GM10847 (cell line): ENCODE data around the gene PPM1J.

Experiments
- POLR2A ChIP-seq: IDR thresholded peaks from 2 replicates; pipeline ENCODE4 v1.6.1; 2011; ENCODE audit not compliant: insufficient read length; ENCODE audit errors: extremely low read depth

Gene PPM1J

DNA sequence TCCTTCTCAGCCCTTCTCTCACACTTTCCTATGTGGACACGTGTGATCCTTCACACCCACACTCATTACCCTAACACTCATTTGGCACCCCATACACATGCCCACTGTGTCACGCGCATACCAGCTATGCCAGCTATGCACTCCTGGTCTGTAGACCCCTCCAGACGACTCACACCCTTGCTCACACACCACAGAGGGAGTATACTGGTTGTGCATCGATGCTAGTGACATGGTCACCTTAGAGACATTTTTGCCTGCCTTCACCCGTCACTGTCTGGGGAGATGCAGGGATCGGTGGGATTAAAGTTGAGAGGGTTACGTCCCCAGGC is 8.3 kb upstream of the PPM1J start:
- no peak for TF ChIP-seq POLR2A

DNA sequence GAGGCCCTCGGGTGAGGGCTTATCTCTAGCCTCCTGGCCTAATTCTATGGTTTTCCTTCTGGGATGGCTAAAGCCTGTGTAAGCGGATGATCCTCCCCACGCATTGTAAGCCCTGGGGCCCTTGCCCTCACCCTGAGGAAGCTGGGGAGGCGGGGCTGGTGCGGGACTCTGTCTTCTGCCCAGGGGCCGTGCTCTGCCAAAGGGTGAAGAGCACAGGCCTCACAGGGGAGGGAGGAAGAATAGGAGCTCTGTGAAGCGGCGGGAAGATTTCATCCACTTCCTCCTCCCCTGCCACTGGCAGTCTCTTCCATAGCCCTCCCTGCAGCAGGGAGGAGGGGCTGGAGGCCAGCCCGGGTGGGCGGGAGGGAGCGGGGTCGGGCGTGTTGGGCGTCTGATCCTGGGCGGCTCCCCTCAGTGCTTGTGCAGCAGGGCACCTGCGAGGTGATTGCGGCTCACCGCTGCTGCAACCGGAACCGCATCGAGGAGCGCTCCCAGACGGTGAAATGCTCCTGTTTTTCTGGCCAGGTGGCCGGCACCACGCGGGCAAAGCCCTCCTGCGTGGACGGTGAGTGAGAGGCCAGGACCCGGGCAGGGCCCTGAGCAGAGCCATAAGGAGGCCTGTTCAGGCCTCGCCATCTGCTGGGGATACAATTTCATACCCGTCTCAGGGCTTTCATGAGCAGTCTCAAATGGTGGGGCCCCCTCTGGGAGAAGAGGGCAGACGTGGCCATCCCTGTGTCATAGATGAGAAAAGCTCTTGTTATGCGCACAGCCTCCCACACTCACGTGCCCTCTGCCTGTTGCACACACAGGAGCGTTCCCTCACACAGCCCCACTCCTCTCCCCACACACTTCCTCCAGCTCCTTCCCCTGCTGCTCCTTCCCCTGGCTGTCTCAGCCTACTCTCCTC is 7.7 kb upstream of the PPM1J start:
- TF ChIP-seq POLR2A, result no peak

DNA sequence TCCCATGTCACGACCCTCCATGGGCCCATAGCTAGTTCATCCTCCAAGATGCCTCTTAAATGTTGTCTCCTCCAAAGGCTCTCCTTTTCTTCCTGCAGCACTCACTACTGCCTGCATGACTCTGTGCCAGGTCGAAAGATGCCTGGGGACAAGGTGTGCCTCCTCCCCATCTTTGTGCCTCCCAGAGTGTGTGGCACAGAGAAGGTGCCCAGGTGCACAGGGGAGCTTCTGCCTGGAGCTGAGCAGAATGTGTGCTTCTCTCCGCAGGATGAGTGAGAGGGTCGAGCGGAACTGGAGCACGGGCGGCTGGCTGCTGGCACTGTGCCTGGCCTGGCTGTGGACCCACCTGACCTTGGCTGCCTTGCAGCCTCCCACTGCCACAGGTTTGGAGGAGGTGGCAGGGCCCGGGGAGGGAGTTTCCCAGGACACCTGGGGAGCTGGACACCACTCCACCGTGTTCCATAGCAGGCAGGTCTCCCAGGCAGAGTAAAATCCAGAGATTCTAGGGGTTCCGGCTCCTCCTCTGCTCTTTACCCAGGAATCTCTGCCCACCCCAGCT is 6.9 kb upstream of the PPM1J start:
- no peak for TF ChIP-seq POLR2A

DNA sequence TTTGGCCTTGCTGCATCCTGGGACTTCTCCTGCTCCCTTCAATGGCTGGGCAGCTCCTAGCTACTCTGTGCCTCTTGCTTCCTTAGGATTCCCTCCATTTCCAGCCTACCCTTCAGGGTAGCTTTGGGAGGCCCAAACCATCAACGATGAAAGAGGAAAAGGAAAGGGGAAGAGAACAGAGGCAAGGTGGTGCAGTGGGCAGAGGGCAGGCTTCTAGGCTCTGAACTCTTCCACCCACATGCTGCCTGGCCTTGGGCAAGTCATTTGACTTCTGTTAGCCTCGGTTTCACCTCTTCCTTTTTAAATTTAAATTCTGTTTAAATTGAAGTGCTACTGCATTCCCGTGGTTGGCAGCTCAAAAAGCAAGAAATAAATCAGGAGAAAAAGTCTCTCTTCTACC is 5.7 kb upstream of the PPM1J start:
- no peak for TF ChIP-seq POLR2A

DNA sequence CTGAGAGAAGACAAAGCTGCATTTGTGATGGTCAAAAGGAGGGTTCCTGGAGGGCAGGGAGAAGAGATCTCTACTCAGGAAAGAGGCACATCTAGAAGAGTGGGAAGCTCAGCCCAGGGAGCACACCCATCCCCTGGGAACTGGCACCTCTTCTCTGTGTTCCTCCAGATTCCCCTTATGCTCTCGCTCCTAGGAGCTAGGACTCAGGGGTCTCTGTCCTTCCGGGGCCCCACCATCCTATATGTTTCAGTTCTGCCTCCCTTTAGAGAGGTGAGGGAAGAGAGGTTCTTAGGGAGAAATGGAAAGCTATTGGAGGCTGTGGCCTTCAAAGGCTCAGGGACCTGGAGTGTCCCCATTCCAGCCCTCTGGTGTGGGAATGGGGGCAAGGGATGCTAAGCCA is 4.6 kb upstream of the PPM1J start:
- no peak for TF ChIP-seq POLR2A

DNA sequence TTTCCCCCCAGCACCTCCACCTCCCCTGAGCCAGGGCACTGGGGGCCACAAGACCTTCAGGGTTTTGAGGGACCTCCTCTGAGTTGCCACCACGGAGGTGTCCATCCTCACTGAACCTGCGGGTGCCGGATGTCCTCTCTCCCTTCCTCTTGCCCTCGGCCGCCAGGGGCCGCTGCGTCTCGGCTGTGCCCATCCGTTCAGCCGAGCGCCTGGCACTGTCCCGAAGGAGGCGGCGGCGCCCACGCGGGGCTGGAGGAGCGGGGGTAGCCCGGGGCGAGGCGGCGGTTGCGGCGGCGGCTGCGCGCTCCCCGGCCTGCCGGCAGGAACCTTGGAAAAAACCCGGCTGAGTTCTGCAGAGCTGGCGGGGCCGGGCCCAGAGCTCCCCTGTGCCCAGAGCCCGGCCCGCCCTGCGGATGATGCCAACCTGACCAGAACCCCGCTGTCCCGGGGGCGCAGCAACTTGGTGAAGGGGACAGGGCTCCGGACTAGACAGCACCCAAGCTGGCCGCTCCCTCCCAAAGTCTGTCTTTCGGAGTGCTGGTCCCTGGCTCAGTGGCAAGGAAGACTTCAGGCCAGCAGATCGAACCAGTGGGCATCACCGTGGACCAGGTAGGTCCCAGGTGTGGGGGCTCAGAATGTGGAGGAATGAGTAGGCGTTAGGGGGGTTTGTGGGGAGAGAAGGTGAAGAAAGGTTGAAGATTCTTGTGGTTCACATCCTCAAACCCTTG is 3.7 kb upstream of the PPM1J start:
- no peak for TF ChIP-seq POLR2A

DNA sequence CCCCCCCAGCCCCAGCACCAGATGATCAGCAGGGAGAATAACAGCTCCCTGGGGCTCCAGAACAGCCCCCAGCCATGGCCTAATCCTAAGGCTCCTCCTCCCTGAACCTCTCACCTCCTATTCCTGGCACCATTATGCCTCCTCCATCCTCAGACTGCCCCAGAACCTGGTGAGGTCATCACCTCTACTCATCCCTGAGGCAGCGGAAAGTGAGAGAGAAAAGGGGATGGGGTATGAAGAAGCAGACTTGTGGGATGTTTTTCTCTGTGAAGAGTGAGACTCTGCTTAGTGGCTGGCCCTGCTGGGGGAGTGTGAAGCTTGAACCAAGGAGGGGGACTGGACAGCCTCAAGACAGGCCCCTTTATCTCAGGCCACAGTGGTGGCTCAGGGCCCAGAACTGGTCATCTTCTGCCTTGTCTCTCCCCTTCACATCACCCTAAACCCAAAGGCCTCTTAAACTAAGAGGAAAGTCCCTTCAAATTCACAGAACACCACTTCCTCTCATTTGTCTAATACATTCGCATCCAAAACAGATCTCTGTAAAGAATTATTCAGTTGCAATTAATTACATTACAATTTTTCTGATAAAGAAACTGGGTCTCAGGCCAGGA is 2.2 kb upstream of the PPM1J start:
- TF ChIP-seq POLR2A, result no peak

DNA sequence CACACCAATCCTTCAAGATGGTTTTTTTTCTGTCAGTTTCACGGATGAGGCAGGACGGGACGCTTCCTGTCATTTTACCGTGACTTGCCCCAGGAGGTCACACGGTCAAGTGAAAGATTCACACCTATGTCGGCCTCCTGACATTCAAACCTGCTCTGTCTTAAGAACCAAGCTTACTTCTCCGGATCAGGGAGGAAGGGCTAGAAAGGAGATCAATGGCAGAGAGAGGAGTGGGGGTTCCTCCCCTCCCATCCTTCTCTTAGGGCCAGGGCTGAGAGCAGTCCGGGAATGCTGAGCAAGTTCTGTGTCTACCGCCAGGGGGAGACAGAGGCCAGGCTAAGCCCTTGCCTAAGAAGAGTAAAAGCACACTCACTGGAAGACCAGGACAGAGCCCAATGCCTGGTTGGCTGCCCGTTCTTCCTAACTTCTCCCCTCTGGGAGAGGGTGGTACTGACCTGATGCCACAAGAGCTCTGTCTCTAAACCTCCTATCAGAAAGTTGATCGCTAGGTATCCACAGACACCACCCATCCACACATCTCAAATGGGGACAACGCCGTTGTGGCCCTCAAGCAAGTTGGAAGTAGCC is 1.1 kb upstream of the PPM1J start:
- no peak for TF ChIP-seq POLR2A

DNA sequence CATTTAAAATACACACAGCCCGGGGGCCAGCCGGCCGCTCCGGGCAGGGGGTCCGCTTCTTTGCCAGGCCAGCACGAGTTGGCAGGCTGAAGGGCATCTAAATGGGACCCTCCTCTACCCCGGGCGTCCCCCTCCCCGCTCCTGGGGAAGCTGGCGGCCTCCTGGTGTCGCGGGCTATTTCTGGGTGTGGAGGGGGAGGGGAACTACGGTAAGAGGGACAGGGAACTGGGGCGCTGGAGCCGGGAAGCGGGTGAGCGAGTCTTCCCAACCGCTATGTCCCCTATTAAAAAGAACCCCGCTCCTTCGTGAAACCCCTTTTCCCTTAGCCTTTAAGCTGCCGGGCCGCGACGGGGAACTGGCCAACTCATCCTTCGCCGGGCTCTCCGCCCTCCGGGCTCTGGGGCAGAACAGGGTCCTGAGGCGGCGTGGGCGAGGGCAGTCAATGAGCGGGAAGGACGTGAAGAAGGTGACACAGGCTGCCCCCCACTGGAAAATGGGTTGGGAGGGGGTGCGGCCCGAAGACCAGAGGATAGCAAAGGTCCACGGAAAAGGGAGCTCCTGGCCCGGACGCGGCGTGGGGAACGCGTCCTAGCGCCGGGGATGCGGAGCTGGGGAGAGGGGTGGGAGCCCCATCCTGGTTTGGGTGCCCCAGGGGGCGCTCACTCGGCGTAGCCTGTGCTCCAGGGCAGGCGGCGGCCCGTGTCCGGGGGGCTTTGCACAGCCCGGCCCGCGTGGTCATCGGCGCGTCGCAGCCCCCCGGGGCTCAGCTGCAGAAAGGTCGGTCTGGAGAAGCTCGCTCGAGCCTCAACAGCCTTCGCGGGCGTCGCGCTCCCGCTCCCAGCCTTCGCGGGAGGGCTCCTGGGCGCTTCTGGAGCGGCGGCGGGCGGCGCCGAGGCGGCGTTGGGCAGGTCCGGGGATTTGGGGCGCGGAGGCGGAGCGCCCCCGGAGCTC is 544 bp downstream of the PPM1J start:
- no peak for TF ChIP-seq POLR2A

DNA sequence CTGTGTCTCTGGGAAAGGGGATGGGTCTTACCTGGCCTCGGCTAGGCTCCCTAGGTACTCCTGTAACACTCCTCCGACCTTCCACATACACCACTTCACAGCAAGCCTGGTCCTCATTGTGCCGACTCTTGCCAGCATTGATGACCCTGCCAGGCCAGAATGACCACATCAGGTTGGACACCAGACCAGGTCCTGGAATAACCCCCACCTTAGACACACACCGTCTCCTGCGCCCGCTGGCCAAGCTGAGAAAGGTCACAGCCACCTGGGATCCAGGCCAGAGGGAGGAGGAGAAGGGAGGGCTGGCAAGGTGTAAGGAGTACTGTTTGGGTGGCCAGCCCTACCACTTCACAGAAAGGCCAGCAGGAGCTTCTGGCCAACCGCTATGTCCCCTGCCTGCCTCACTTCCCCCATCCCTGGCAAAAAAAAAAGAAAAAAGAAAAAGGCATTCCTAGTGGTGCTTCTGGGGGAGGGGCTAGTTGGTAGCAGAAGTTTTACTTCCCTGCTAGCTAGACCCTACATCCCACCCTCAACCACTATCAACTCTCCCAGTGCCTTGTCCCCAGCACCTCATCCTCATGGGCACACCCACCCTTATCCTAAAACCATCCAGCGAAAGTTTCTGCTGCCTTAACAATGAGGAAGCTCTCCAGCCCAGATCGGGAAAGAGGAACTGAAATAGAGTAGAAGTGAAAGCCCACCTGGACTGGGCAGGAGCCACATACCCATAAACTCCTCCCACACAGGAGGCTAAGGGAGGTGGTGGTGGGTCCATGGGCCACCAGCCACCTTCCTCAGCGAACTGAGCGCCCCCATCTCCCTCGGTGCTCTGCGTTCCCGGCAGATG is 1.4 kb downstream of the PPM1J start:
- no peak for TF ChIP-seq POLR2A

DNA sequence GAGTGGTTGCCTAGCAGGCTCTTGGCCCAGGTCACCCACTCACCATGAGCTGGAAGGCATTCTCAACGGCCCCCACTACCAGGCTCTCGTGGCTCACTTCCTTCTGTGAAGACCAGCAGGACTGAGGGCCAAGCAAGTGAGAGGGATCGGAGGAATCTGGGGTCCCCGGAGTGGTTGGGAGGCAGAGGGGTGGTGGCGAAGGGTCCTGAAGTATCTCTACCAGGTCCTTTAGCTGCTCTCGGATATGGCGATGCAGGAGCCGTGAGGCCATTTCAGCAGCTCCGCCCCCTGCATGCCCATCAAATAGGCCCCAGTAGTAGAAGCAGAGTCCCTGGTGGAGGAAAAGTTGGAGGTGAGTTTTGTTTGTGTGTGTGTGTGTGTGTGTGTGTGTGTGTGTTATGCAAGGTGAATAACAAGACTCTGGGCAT is 2.4 kb downstream of the PPM1J start:
- TF ChIP-seq POLR2A, result no peak

DNA sequence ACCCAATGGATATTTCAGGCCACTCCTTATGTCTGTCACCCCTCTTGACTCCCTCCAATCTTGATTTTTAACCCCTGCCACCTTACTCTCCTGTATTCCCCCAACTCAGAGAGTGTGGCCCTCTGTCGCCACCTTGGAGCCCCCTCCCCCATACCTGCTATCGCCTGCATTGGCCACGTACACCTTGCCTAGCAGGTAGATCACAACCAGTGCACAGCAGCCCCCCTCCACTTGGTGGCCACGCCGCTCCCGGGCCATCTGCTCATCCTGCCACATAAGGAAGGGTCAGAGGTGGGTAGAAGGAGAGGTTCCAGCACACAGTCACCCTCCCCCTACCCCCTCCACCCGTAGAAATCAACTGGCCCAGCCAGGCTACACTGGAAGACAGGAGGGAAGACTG is 2.9 kb downstream of the PPM1J start:
- no peak for TF ChIP-seq POLR2A

DNA sequence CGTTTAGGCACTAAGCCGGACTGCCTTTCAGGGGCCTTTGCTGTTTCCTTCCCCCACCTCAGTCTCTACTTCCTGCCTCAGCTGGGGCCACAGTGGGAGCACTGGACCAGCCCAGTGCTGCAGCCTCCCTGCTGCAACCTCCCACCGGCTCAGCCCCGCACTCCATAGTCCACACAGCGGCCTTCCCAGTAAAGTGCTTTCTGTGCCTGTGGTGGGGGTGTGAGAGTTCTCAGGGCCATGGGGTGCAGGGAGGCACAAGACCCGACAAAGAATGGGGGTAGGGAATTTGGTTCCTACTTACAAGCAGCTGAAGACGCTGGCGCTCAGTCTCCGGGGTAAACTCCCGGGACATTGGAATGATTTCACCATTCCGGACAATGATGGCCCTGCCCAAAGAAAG is 3.5 kb downstream of the PPM1J start:
- no peak for TF ChIP-seq POLR2A
